HG02885 (cell line): ENCODE data around the gene DPP6.

Experiments
- ATAC-seq: cut with Tn5 transposase; IDR thresholded peaks from one replicate; pipeline ENCODE4 v1.9.1; 2021; ENCODE audit warnings: mild to moderate bottlenecking; ENCODE audit not compliant: unreplicated experiment, poor library complexity

The DPP6 gene

DNA sequence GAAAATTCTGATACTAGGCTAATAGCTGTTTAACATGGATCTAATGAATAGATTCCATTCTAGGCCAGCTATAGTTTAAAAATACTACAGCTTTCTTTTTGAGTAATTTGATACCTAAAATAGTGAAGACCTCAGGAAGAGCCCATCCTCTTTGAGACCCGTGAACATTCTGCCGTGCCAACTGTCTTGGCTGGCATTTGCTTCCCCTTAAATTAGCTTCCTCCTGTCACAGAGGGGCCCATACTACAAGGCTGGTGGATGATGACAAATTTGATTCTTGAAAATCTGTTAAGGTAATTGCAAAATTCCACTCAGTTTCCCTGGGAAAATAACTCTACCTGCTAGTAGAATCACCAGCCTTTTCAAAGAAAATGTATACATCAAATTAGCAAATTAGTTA is 385.0 kb downstream of the DPP6 start:
- no peak for ATAC-seq

DNA sequence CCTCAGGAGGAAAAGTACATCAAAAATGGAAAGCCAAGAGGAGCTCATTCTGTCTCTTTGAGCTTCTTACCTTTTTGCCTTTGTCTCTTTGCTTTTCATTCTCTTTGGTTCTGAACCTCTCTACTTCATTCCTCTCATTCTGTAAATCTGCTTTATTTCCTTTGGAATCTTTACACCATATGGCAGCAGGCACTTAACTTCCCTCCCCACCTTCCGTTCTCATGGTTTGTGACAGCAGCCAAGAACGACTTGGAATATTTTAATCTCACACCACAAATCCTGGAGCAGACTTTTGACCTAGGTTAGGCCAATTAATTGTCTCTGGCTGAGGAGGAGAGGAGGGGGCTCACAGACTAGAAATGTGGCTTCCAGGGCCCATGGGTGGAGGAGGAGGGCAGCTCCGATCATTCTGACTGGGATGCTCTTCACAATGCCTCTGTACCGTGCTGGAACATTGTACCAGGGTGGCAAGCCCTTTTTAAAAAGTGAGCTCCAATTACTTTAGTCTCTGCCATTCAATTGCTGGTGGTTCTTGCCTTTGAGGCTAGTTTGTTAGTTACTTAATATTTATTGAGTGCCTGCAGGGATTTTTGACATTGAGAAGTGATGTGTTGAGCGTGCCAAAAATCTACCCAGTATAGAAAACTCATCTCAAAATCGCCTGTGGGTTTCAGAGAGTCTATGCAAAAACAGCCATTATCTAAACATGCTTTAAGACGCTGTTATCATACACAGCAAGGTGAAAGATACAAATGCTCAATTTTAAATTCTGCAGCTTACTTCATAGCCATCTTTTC is 386.6 kb downstream of the DPP6 start:
- ATAC-seq, result no peak

DNA sequence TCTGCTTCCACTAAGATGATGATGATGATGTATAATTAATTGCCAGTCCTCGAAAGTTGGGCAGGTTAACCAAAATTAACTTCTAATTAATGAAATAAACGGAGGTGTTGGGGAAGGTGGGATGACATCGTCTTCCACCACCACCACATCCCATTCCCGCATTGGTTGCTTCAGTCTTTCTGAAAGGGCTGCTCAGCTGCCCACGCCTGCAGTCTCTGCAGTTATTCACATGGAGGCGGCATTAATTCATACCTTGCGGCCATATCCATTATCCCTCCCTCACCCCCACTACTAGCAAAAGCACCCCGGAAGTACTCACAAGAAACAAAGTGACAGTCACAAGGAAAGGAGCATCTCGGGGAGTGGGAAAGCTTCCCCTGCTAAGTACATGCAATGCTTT is 387.9 kb downstream of the DPP6 start:
- ATAC-seq, result no peak

DNA sequence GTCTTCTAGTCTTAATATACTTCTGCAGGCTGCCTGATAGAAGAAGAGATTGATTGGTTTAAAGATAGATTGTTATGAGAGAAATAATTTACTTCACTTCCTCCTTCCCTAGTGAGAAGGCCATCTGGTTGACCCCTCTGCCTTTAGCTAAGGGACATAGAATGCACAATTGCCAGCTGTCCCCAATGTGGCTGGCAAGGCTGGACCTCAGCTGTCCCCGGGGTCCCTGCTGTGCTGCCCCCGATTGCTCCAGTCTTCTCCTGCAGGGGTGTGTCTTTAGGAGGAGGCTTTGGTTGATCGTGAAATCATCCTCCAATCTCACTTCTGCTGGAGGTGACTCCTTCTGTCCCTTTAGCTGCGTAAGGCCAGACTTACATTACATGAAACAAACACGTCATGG is 388.5 kb downstream of the DPP6 start:
- no peak for ATAC-seq

DNA sequence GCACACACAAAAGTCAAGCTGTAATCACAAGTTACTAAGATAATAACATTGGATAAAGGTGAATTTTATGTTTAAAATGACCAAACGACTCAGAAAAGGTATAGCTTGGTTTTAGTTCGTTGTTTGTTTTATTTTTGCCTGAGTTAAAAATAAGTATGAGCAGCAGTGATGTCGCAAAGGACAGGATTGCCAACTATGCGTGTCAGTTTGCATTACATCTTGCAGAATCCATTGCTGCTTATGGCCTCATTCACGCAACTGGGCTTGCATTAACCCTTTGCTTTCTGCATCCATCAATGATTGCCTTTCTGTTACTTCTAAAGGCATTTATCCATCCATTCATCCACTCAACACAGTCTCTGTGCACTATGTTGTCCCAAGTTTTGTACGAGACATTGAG is 389.6 kb downstream of the DPP6 start:
- no peak for ATAC-seq

DNA sequence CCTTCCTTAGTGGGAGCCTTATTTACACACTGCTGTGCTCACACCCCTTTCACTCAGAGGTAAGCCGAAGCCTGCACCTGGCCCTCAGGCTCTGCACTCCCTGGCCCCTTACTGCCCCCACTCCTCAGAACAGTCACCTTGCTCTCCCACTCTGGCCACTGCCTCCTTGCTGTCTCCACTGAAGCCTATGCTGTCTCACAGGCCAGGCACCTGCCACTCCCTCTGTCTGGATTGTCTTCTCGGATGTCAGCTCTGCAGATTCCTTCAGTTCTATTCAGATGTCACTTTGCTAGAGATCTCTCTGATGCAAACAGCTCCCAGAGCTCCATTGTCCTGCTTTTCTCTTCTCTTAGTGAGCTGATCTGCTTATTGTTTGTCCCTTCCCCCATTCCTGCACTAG is 390.7 kb downstream of the DPP6 start:
- ATAC-seq, result no peak

DNA sequence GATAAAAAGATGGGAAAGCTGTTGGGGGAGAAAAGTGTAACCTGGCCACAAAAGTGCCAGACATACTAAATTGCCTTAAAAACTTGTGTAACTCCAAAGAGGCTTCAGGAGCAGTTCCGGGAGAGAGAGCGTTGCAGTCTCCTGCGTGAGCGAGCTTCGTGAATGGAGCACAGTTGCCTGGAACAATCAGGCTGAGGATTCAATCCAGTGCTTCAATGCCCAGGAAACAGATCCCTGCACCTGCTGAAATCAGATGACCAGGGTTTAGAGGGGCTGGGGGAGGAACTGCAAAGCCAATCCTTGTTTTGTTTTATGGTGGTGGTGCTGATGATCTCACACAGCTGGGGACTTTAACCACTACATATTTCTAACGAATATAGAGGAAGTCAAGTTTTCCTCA is 398.3 kb downstream of the DPP6 start:
- ATAC-seq, result no peak

DNA sequence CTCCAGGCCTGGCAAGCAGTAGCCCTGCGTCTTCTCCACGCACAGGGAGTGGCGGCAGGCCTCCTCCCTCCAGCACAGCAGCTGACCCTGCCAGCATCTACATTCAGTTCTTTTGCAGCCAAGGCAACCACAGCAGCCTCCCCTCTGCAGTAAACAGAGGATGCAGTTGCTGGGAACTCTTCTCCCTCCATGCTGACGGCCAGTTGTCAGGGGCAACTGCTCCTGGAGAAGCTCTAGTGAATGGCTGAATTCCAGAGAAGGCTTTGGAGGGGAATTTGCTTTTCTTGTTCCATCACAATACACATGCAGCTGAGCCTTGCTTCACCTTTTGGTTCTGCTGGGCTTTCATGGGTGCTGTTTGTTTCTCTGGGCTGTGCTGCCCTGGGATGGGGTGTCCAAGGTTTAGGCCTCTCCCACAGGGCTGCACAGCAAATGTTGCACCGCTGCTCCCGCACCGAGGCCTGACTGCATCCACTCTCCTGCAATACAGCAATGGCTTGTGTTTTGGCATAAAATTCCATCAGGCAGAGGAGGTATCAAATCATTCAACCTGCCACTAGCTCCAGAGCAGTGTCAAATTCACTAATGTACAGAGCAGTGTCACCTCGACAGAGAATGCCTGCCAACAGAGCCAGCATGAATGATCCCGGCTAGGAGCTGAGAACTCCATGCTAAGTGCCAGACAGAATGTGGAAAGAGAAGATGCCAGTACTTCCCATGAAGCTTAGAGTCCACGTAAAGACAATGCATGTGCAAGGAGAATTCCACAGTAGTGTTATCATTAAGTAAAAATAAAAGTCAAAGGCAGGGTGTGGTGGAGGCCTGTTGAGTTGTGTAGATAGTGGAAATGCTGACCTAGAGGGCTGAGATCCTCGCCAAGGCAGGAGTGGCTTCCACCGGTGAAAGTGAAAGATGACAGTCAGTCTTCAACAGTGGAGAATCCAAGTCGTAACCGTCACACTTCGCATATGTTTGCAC is 399.6 kb downstream of the DPP6 start:
- no peak for ATAC-seq

DNA sequence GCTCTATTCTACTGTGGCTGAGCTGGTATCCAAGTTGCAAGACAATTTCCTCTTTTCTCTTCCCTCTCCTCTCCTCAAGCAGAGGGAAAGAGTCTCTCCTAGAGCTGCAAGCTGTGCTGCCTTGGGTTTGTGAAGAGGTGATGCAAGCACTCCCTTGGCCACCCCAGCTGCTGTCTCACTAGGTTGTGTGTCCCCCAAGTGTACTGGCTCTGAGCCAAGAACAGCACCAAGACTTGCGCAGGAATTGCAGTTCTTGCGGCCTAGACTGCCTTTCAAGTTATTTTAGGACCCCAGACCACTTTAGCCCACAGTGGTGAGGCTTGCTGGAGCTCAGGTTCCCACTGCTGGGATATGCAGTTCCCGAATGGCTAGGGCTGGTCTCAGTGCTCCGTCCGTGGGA is 411.6 kb downstream of the DPP6 start:
- ATAC-seq, result no peak

DNA sequence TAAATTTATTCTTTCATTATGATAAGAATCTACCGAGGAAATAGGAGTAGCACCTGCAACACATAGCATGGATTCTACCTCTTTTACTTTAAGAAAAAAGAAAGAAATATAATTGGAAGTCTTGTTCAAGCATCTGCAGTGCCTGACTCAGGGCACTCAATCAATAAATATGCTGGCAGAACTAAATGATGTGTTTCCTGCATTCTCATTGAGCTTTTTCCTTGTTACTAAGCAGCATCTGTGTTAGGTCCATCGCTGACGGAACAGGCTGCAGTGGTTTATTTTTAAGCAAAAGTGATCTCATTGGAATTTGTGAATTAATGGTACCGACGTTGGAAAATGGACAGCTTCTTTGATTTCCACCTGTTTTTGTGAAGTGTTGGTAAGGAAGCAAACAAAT is 417.5 kb downstream of the DPP6 start:
- ATAC-seq, result no peak

DNA sequence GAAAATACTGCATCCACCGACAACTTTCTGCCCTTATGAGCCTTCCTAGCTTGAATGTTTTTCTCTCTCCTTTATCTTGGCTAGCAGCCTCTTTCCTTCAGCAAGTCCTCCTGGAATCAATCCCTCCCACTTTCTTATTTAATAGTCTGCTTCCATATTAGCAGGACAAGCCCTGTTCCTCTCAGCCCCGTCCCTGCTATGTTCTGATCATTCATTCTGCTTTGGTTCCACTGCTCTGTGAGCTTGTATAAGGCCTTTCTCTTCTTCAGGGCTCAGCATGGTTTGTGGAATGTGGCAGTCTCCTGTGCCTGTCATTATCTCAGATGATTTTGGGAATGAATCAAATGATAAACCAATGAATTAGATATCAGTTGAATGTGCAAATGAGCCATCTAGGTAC is 420.1 kb downstream of the DPP6 start:
- ATAC-seq, result no peak

DNA sequence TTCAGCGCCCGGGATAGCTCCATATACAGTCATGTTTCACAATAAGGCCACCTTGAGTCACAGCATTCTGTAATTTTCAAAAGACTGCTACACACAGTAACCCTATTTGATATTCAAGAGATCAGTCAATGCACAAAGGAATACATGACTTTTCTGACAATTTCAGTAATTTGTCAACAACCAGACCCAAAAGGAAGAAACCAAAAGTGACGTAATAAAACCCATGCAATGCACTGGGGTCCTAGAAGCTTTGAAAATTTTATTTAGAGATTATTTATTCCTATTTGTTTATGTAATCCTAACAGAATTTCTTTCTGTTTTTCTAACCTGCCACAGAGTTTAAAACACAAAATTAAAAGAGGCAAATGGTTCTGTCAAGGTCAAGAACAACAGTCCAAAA is 421.2 kb downstream of the DPP6 start:
- ATAC-seq, result no peak

DNA sequence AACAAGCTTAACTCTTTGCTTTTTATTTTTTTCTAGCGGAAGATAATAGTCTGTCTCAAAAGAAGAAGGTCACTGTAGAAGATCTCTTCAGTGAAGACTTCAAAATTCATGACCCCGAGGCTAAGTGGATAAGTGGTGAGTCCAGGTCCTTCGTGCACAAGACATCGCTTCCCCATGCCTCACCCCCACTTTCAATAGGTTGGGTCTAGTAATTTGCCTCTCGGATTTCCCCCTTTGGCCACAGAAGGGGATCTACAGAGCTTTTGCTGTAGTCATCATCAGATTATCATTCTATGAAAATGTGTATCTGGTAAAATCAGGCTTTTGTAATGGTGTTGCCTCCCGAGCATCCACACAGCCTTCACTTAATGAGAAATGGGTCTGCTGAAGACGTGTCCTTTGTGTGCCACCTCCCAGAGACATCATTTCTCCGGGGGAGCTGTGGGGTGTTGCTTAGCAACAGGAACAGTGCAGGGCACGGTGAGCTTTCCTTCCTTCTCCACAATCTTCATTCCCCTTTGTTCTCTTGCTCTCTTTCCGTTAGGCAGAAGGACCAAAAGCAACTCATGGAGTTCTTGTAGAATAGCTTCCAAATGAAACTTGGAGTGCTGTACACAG is 422.8 kb downstream of the DPP6 start:
- no peak for ATAC-seq

DNA sequence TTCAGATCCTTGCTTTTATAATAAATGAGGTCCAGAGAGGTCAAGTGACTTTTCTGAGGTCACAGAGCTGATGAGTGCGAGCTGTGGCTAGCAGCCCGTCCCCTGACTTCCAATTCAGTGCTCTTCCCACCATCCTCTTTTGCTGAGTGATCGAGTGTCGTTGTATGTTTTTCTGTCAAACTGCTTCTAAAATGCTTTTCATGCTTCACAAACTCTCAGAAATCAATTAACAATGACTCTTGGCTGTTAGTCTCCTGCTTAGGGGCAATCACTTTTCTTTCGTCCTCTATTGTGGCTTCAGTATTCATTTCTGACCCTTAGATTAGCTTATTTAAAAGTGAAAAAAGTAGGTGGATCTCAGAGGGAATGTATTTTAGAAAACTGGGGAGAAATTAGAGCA is 423.7 kb downstream of the DPP6 start:
- no peak for ATAC-seq

DNA sequence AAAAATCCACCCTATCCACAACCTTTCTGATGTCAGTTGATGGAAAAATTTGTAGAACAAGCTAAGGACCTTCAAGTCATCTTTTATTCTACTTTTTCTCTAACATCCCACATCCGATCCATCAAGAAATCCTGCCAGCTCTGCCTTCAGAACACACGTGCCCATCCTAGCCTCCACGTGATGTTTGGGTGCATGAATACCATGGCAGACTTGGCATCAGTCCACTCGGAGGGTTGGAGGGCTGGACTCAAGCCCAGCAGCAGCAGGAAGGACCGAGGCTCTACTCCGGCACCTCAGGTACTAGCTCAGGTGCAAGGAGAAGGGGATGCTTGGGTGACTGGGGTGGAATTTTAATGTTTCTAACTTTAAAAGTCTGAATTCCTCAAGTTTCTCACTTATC is 428.6 kb downstream of the DPP6 start:
- no peak for ATAC-seq

DNA sequence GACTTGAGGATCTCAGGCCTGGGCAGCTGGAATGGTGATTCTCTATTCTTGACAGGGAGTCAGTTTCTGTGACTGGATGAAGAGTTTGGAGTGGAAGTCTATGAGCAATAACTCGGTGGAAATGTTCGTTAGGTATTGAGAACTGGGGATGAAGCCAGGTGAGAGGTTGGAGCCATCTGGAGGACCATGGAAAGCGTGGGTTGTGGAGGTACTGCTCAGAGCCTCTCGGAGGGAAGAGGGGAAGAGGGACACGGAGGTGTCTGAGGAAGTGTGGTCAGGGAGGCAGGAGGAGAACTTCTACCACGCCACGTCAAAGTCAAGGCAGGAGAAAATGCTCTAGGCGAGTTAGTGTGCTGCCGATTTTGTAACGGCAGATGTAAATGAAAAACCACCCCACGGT is 430.7 kb downstream of the DPP6 start:
- ATAC-seq, result no peak

DNA sequence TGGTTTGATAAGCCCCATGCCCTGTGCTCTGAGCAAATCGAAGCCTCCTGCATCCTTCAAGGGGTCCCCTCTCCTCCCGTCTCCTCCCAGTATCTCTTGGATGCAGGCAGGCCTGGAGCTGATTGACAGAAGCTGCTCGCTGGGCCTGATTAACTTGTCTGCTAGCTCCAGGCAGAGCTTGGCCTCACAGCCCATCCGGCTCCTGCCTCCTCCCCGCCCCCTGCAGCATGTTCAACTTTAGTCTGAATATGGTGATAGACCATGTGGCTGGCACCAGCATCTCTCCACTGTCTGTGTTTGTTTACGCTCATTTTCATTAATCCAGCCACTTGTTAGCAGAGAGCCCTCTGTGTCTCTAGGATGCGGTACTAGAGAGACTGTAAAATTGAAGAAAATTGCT is 432.2 kb downstream of the DPP6 start:
- no peak for ATAC-seq

DNA sequence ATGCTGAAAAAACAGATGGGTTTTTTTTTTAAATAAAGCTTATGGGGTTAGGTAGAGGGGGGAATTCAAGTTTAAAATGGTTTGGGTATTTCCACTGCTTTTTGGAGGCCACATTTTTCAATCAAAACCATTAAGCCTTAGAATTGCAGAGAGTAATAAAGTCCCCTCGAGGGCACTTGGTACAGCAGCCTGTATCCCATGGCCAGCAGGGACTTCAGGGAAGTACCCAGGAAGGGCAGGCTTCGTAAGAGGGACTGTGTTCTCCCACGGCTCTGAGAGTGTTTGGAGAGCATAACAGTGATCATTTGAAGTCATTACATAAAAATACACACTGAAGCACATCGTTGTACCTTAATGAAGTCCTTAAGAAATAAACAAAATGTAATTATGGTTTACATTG is 432.7 kb downstream of the DPP6 start:
- no peak for ATAC-seq

DNA sequence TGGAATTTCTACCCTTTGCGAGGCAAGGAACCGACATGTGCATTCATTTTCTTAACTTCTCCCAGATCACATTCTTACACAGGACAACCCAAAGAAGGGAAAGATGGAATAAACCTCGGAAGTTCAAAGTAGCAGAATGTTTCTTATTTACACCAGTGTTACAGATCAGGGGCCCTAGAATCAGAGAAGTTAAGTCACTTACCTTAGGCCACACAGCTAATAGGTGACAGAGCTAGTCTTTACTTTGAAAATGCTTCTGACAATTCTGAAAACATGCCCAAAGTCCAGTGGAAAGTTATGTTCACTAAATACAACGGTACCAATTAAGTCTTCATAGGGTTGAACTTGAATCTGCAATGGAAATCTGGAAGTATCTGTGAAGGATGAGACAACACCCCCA is 437.7 kb downstream of the DPP6 start:
- no peak for ATAC-seq

DNA sequence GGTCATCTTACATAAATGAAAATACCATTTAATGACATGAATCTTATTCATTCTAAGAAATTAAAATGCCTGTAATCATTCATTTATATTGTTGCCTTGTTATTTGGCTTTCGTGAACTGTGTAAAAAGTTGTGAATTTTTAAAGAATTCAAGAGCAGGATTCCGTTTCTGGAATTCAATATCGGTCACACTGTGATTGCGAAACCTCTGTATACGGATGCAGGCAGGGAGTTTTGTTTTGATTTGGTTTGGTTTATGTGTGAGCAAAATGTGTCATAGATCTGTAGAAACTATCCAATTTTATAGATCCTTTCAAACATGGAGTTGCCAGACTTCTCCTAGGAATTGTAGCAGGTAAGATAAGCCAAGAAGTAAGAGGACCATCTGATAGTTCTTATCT is 441.4 kb downstream of the DPP6 start:
- ATAC-seq, result no peak

DNA sequence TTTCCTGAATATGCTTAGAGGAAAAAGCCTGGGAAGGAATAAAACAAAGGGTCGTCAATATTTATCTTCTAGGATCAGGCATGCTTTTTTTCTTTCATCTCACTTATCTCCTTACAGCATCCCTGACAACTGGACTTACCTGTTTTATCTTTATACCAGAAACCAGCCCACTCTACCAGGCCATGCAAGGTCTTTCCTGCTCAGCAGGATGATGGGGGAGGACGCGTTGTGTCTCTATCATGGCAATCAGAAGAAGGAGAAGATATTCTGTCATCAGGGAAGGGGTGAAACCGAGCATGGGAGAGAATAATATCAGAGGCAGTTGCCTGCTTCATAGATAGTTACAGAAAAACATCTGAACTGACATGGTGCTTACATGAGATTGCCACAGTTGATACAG is 445.6 kb downstream of the DPP6 start:
- ATAC-seq, result no peak
